AG04450 (cell line): ENCODE measurements around the gene CD9. TPM values are rescaled to one million over a fixed set of nuclear protein-coding genes. Genes with fewer than 3 reads are reported as not detected.

ENCODE experiments used
- CTCF ChIA-PET: fragments of 300-600, 350-600 bp; formaldehyde crosslinking; extraction: SDS; loops from one replicate; lab custom pipeline; 2022; ENCODE audit warnings: antibody characterized with exemption, inconsistent platforms; lab: Charles Lee
- POLR2A ChIA-PET: fragments of 350-600 bp; formaldehyde crosslinking; extraction: SDS; loops from one replicate; lab custom pipeline; 2021; ENCODE audit warnings: antibody characterized with exemption, inconsistent platforms; lab: Yijun Ruan, JAX
- DNase-seq: peaks from one replicate; pipeline ENCODE4 v3.0.0-alpha.2; 2011; ENCODE audit warnings: low read depth, low spot score
- H3K27ac ChIP-seq: one replicate; pipeline ENCODE4 v1.5.1; 2012; ENCODE audit warnings: low read depth, low read length, control low read depth
- H3K27me3 ChIP-seq: one replicate; pipeline ENCODE4 v1.6.0; 2012; ENCODE audit warnings: low read length; ENCODE audit not compliant: control insufficient read depth, insufficient read depth
- H3K4me3 ChIP-seq: 2 replicates; pipeline ENCODE4 v1.5.1; 2011; ENCODE audit warnings: mild to moderate bottlenecking, low read depth, low read length, control low read depth
- H3K9me3 ChIP-seq: 2 replicates; pipeline ENCODE4 v1.5.1; 2012; ENCODE audit warnings: low read length; ENCODE audit not compliant: control insufficient read depth, insufficient read depth
- CTCF ChIP-seq: IDR thresholded peaks from 2 replicates; pipeline ENCODE4 v1.5.1; 2011; ENCODE audit warnings: low read depth, low read length, control low read depth, inconsistent platforms
- polyA plus RNA-seq: library from polyadenylated mRNA; depleted of rRNA; stranded (reverse); fragments of >200 nt; gene quantifications from 2 replicates; pipeline ENCODE4 v1.2.3, GENCODE V29; 2011

The CD9 gene
- polyA plus RNA-seq, 1 experiment = 177 TPM

- ChIA-PET POLR2A (no interaction called here), CTCF (no interaction called here)
- Histone ChIP-seq H3K27ac (no peak overlapping the region), H3K4me3 (no peak overlapping the region), H3K27me3 (peaks cover 16% of the 10 kb centered on the region), H3K9me3 (no peaks in the 10 kb centered on the region)
- no peak for TF ChIP-seq CTCF
- DNase-seq = no peak
Observed at GRCh38 chr12:6254491-6254890, 54.3 kb downstream of the CD9 start.

- no peak for TF ChIP-seq CTCF
- H3K27me3 ChIP-seq = peaks cover 10% of the 10 kb centered on the region
- no peak for DNase-seq
- H3K4me3 ChIP-seq = no peak overlapping the region
- CTCF ChIA-PET = no interaction called here
- H3K27ac ChIP-seq = no peak overlapping the region
- POLR2A ChIA-PET = no interaction called here
- H3K9me3 ChIP-seq = no peaks in the 10 kb centered on the region
Observed at GRCh38 chr12:6257007-6257406, 56.8 kb downstream of the CD9 start.

- H3K27ac ChIP-seq = no peak overlapping the region
- no peak for DNase-seq
- H3K9me3 ChIP-seq = no peaks in the 10 kb centered on the region
- H3K27me3 ChIP-seq = peaks cover 10% of the 10 kb centered on the region
- TF ChIP-seq CTCF = no peak
- CTCF ChIA-PET = no interaction called here
- POLR2A ChIA-PET = no interaction called here
- H3K4me3 ChIP-seq = no peak overlapping the region
Observed at GRCh38 chr12:6262211-6262610, 62.0 kb downstream of the CD9 start.

- Histone ChIP-seq H3K4me3 (no peak overlapping the region), H3K27ac (no peak overlapping the region), H3K9me3 (no peaks in the 10 kb centered on the region), H3K27me3 (peaks cover 9% of the 10 kb centered on the region)
- no peak for TF ChIP-seq CTCF
- POLR2A ChIA-PET = no interaction called here
- CTCF ChIA-PET = no interaction called here
- no peak for DNase-seq
Observed at GRCh38 chr12:6262623-6263022, 62.4 kb downstream of the CD9 start.

- CTCF ChIA-PET = interaction anchor here (1.1 kb wide), 1 partner anchor 21 kb away, joined by 10 read pairs; no protein-coding TSS in a partner anchor
- H3K27me3 ChIP-seq = peaks cover 4% of the 10 kb centered on the region
- DNase-seq = no peak
- H3K4me3 ChIP-seq = no peak overlapping the region
- POLR2A ChIA-PET = no interaction called here
- no peak overlapping the region for H3K27ac ChIP-seq
- no peak for TF ChIP-seq CTCF
- no peaks in the 10 kb centered on the region for H3K9me3 ChIP-seq
Observed at GRCh38 chr12:6263931-6264330, 63.7 kb downstream of the CD9 start.
